ENCODE results near the gene SF3B2.
A peak's percentile ranks its signal among the peaks of the same experiment; 100 is the strongest.

DNA sequence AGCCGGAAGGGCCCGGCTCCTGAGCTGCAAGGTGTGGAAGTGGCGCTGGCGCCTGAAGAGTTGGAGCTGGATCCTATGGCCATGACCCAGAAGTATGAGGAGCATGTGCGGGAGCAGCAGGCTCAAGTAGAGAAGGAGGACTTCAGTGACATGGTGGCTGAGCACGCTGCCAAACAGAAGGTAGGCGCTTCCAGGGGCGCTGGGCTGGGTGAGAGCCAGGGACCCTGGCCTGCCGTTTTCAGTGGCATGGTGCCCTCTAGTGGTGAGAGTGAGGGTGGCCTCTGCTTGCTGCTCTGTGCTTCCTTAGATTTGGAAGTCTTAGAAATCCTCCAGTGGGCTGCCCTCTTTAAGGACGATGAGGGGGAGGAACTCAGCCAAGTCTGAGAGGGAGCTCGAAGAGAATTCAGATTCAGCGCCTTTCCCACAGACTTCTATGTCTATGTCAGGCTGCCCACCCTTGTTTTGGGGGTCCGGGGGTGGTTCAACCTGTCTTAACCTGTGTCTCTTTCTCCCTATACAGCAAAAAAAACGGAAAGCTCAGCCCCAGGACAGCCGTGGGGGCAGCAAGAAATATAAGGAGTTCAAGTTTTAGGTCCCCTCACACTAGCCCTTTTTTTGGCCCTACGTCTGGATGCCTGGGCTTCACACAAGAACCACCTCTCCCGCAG lies 16.1 kb downstream of the SF3B2 start:
- TF ChIP-seq, protein P1, sequence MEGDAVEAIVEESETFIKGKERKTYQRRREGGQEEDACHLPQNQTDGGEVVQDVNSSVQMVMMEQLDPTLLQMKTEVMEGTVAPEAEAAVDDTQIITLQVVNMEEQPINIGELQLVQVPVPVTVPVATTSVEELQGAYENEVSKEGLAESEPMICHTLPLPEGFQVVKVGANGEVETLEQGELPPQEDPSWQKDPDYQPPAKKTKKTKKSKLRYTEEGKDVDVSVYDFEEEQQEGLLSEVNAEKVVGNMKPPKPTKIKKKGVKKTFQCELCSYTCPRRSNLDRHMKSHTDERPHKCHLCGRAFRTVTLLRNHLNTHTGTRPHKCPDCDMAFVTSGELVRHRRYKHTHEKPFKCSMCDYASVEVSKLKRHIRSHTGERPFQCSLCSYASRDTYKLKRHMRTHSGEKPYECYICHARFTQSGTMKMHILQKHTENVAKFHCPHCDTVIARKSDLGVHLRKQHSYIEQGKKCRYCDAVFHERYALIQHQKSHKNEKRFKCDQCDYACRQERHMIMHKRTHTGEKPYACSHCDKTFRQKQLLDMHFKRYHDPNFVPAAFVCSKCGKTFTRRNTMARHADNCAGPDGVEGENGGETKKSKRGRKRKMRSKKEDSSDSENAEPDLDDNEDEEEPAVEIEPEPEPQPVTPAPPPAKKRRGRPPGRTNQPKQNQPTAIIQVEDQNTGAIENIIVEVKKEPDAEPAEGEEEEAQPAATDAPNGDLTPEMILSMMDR (IDR thresholded peaks at IDR 0.05; ENCODE audit: low read depth, low read length) = peak; percentile 90
- no peak for TF ChIP-seq POLR2A (IDR thresholded peaks at IDR 0.05; ENCODE audit: extremely low read depth, insufficient read length)

All from NB4 (cell line).